Measurements from ENCODE around the gene MEIKIN.

- TF ChIP-seq CTCF (conservative IDR thresholded peaks at IDR 0.05), result no peak
- no peak for TF ChIP-seq ZFX (IDR thresholded peaks at IDR 0.05)
Measured at GRCh38 chr5:131867524-131867923, 77.9 kb downstream of the MEIKIN start.
